Smooth muscle cell (in vitro differentiated cells): ENCODE results near the gene RERE. TPM values are rescaled to one million over a fixed set of nuclear protein-coding genes. Genes with fewer than 3 reads are reported as not detected.

Experiments
- DNase-seq: peaks from one replicate; lab custom pipeline; 2025; ENCODE audit not compliant: unreplicated experiment; lab: John Stamatoyannopoulos, UW
- H2AFZ ChIP-seq: fragments of 200-600 bp; sonication (generic); 2 replicates; pipeline ENCODE4 v1.6.0; 2016; ENCODE audit warnings: antibody characterized with exemption, low read depth, mild to moderate bottlenecking
- H3F3A ChIP-seq: fragments of 200-600 bp; sonication (generic); 2 replicates; pipeline ENCODE4 v1.6.0; 2017; ENCODE audit warnings: antibody characterized with exemption, low read depth
- H3K27ac ChIP-seq: fragments of 200-600 bp; sonication (generic); 2 replicates; pipeline ENCODE4 v1.5.1; 2016; ENCODE audit warnings: low read depth, mild to moderate bottlenecking
- H3K27me3 ChIP-seq: fragments of 200-600 bp; sonication (generic); 2 replicates; pipeline ENCODE4 v1.6.1; 2016; ENCODE audit warnings: low read depth, mild to moderate bottlenecking
- H3K36me3 ChIP-seq: fragments of 200-600 bp; sonication (generic); 2 replicates; pipeline ENCODE4 v1.5.1; 2016; ENCODE audit warnings: low read depth
- H3K4me1 ChIP-seq: fragments of 200-600 bp; sonication (generic); 2 replicates; pipeline ENCODE4 v1.5.1; 2016; ENCODE audit warnings: low read depth
- H3K4me2 ChIP-seq: fragments of 200-600 bp; sonication (generic); 2 replicates; pipeline ENCODE4 v1.6.0; 2016; ENCODE audit warnings: mild to moderate bottlenecking
- H3K4me3 ChIP-seq: fragments of 200-600 bp; sonication (generic); 2 replicates; pipeline ENCODE4 v1.5.1; 2016; ENCODE audit warnings: mild to moderate bottlenecking
- H3K79me2 ChIP-seq: fragments of 200-600 bp; sonication (generic); 2 replicates; pipeline ENCODE4 v1.6.0; 2016; ENCODE audit warnings: low read depth, mild to moderate bottlenecking
- H3K9ac ChIP-seq: fragments of 200-600 bp; sonication (generic); 2 replicates; pipeline ENCODE4 v1.6.0; 2016; ENCODE audit warnings: low read depth
- H3K9me3 ChIP-seq: fragments of 200-600 bp; sonication (generic); replicated peaks from 2 replicates; pipeline ENCODE4 v1.5.1; 2016; ENCODE audit warnings: low read depth
- H4K20me1 ChIP-seq: fragments of 200-600 bp; sonication (generic); 2 replicates; pipeline ENCODE4 v1.6.0; 2016; ENCODE audit warnings: low read depth
- WGBS: methylation state at CpG from one replicate; pipeline ENCODE4 v1.1.7; 2016; ENCODE audit warnings: low lambda C conversion rate; 5-methylcytosine and 5-hydroxymethylcytosine counted together
- polyA plus RNA-seq: library from polyadenylated mRNA; unstranded; fragments of >200 nt; fragmentation: Nextera tagmentation; extraction: Ambion mirVana; gene quantifications from 2 replicates; pipeline ENCODE4 v1.2.1, GENCODE V29; 2016
- total RNA-seq: library from RNA; depleted of rRNA; stranded (reverse); fragments of >200 nt; gene quantifications from 2 replicates; pipeline ENCODE4 v1.2.3, GENCODE V29; 2014
- TF ChIP-seq, protein P1 (sequence below): fragments of 200-600 bp; sonication (generic); IDR thresholded peaks from 2 replicates; pipeline ENCODE4 v1.5.1; 2017; ENCODE audit warnings: borderline replicate concordance, mild to moderate bottlenecking, antibody characterized with exemption; ENCODE audit not compliant: insufficient read depth, poor library complexity, severe bottlenecking

Gene RERE
- total and polyA plus RNA-seq, 2 experiments from 2014 or later = 45.6 to 59.2 TPM

DNA sequence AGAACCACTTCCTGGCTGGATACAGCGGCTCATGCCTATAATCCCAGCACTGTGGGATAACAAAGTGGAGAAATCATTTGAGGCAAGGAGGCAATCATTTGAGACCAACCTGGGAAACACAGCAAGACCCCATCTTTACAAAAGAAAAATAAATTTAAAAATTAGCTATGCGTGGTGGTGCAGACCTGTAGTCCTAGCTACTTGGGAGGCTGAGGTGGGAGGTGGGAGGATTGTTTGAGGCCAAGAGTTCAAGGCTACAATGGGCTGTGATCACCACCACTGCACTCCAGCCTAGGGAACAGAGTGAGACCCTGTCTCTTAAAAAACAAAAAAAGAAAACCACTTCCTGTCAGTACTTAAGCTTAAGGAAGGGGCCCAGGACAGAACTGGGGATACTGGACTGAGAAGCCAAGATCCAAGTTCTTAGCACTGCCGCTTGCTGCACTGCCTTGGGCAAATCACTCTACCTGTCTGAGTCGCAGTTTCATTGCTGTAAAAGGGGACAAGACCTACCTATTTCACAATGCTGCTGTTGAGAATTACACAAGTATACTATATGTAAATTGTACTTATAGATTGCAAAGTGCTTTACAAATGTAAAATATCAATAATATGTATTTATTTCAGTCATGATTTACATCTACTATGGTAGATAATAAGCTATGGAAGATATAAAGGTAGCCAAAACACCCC, 154.9 kb downstream of the RERE start:
- TF ChIP-seq, protein P1, sequence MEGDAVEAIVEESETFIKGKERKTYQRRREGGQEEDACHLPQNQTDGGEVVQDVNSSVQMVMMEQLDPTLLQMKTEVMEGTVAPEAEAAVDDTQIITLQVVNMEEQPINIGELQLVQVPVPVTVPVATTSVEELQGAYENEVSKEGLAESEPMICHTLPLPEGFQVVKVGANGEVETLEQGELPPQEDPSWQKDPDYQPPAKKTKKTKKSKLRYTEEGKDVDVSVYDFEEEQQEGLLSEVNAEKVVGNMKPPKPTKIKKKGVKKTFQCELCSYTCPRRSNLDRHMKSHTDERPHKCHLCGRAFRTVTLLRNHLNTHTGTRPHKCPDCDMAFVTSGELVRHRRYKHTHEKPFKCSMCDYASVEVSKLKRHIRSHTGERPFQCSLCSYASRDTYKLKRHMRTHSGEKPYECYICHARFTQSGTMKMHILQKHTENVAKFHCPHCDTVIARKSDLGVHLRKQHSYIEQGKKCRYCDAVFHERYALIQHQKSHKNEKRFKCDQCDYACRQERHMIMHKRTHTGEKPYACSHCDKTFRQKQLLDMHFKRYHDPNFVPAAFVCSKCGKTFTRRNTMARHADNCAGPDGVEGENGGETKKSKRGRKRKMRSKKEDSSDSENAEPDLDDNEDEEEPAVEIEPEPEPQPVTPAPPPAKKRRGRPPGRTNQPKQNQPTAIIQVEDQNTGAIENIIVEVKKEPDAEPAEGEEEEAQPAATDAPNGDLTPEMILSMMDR = no peak
- no peak overlapping the region for H2AFZ ChIP-seq
- H3K9ac ChIP-seq = peak overlapping the region; percentile 38
- H3K27me3 ChIP-seq = no peaks in the 10 kb centered on the region
- H4K20me1 ChIP-seq = peaks cover 99% of the 10 kb centered on the region
- DNase-seq = no peak
- H3K4me3 ChIP-seq = no peak overlapping the region
- peak overlapping the region; percentile 81 for H3K4me2 ChIP-seq
- peaks cover 81% of the 10 kb centered on the region for H3K79me2 ChIP-seq
- H3K9me3 ChIP-seq = no peaks in the 10 kb centered on the region
- H3K4me1 ChIP-seq = peaks cover 60% of the 10 kb centered on the region
- WGBS = 81% methylated on average over 4 of the region's 4 CpGs
- H3K27ac ChIP-seq = peak overlapping the region; percentile 94
- peaks cover 33% of the 10 kb centered on the region for H3F3A ChIP-seq
- H3K36me3 ChIP-seq = no peaks in the 10 kb centered on the region

DNA sequence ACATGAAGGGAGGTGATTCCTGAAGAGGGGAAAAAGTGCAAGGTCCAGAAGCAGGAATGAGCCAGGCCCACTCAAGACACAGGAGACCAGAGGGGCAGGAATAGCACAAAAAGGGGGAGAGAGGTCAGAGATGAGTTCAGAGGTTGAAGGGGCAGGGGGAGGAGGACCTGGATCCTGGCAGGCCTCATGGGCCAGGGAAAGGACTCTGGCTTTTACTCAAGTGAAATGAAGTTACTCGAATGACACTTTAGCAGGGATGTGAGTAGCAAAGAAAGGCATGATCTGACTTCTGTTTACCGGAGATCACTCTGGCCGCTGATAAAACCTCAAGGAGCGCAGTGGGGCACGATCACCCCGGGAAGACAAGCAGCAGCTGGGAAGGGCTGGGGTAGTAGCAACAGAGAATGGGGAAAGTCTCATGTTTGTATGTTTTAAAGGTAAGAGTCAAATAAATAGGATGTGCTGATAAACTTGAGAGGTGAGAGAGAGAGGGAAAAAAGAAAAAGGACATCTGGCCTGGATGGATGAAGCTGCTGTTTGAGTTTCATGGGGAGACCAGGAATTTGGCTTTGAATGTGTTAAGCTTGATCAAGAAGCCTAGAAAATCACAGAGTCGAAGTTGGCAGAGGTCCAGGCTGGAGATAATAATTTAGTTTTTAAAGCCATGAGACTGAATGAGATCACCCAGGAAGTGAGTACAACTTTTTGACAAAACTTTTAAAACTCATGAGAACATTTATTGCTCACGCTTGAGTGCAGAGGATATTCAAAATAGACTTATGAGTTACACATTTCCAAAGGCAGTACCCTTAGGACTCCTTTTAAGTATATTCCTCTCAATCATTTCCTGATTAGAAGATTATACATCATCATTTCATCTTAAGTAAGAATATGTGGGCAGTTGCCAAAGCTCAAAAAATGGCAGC, 156.0 kb downstream of the RERE start:
- H3K4me2 ChIP-seq = peak overlapping the region; percentile 81
- TF ChIP-seq, protein P1 = no peak
- H3K9me3 ChIP-seq = no peaks in the 10 kb centered on the region
- no peak overlapping the region for H3K4me3 ChIP-seq
- H3K27me3 ChIP-seq = no peaks in the 10 kb centered on the region
- H3K36me3 ChIP-seq = no peaks in the 10 kb centered on the region
- H4K20me1 ChIP-seq = peaks cover 96% of the 10 kb centered on the region
- peak overlapping the region; percentile 94 for H3K27ac ChIP-seq
- peaks cover 53% of the 10 kb centered on the region for H3K4me1 ChIP-seq
- H3K79me2 ChIP-seq = peaks cover 81% of the 10 kb centered on the region
- no peak for DNase-seq
- 9% methylated on average over 8 of the region's 8 CpGs for WGBS
- peaks cover 33% of the 10 kb centered on the region for H3F3A ChIP-seq
- H2AFZ ChIP-seq = no peak overlapping the region
- peak overlapping the region; percentile 70 for H3K9ac ChIP-seq

DNA sequence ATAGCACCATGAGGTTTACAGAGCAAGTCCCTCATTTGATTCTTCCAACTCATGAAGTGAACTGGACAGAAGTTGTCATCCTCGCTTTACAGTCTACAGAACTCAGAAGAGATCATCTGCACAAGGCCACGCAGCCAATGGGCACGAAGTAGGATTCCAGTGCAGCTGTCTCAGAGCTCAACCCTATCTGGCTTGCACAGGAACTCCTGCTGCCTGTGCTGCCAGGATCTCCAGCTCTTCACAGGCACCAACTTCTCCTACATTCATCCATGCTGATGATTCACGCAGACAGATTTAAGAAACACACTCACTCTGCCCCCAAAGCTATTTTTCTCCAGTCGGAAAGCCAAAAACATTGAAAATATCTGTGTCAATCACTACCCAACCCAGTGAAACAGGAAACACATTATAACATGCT, 157.0 kb downstream of the RERE start:
- peak overlapping the region; percentile 94 for H3K27ac ChIP-seq
- H3K27me3 ChIP-seq = no peaks in the 10 kb centered on the region
- H3K9ac ChIP-seq = peak overlapping the region; percentile 70
- peaks cover 33% of the 10 kb centered on the region for H3F3A ChIP-seq
- H3K79me2 ChIP-seq = peaks cover 81% of the 10 kb centered on the region
- DNase-seq = no peak
- peaks cover 43% of the 10 kb centered on the region for H3K4me1 ChIP-seq
- TF ChIP-seq, protein P1 = no peak
- H3K4me3 ChIP-seq = no peak overlapping the region
- no peaks in the 10 kb centered on the region for H3K36me3 ChIP-seq
- no peak overlapping the region for H2AFZ ChIP-seq
- H3K4me2 ChIP-seq = peak overlapping the region; percentile 81
- peaks cover 96% of the 10 kb centered on the region for H4K20me1 ChIP-seq
- H3K9me3 ChIP-seq = no peaks in the 10 kb centered on the region
- WGBS = 11% methylated on average over 5 of the region's 5 CpGs
